Common myeloid progenitor, CD34-positive (primary cell): ENCODE measurements around the gene TNFRSF11A.

Experiments used
- CTCF ChIA-PET: fragments of 350-600 bp; sonication (Branson Sonifier 250); formaldehyde crosslinking; loops from one replicate; lab custom pipeline; 2021; ENCODE audit warnings: antibody characterized with exemption; lab: Charles Lee
- POLR2A ChIA-PET: fragments of 350-600 bp; sonication (Branson Sonifier 250); formaldehyde crosslinking; loops from one replicate; lab custom pipeline; 2021; ENCODE audit warnings: antibody characterized with exemption; lab: Charles Lee
- DNase-seq, 3 donors: peaks; one replicate each; pipeline versions ENCODE4 v3.0.0 to v3.0.0-alpha.2; 2013
- H3K27ac ChIP-seq, 2 experiments: 1 replicate in 1 of 2; 2 replicates in 1 of 2; pipeline ENCODE4 v1.7.0; 2013; ENCODE audit warnings: inconsistent platforms in 2 of 2, low read length in 2 of 2, mild to moderate bottlenecking in 2 of 2, low read depth in 1 of 2, moderate library complexity in 1 of 2; ENCODE audit not compliant: severe bottlenecking in 2 of 2, insufficient read depth in 1 of 2, poor library complexity in 1 of 2
- H3K27me3 ChIP-seq, 5 experiments: replicated peaks in 2 of 5; 1 replicate in 3 of 5; 2 replicates in 2 of 5; pipeline versions ENCODE4 v1.6.1 to v1.7.0; 2013; ENCODE audit warnings: low read length in 4 of 5, mild to moderate bottlenecking in 2 of 5, moderate library complexity in 2 of 5, inconsistent platforms in 1 of 5; ENCODE audit not compliant: insufficient read depth in 5 of 5, control insufficient read depth in 4 of 5
- H3K36me3 ChIP-seq, 4 experiments: 1 replicate in 2 of 4; 2 replicates in 2 of 4; pipeline versions ENCODE4 v1.6.1 to v1.7.0; 2013; ENCODE audit warnings: low read length in 3 of 4, control low read depth in 1 of 4, mild to moderate bottlenecking in 1 of 4; ENCODE audit not compliant: control insufficient read depth in 4 of 4, insufficient read depth in 4 of 4
- H3K4me1 ChIP-seq, 4 experiments: 1 replicate in 3 of 4; 2 replicates in 1 of 4; pipeline versions ENCODE4 v1.6.1 to v1.7.1; 2013; ENCODE audit warnings: low read length in 3 of 4, mild to moderate bottlenecking in 3 of 4, control low read depth in 1 of 4, inconsistent platforms in 1 of 4, moderate library complexity in 1 of 4; ENCODE audit not compliant: control insufficient read depth in 4 of 4, insufficient read depth in 4 of 4; ENCODE audit errors: control extremely low read depth in 1 of 4
- H3K4me3 ChIP-seq, 7 experiments: 1 replicate in 4 of 7; 2 replicates in 3 of 7; pipeline versions ENCODE4 v1.5.1 to v1.7.0; 2013; ENCODE audit warnings: mild to moderate bottlenecking in 7 of 7, low read length in 6 of 7, moderate library complexity in 6 of 7, inconsistent platforms in 2 of 7, low read depth in 2 of 7, control low read depth in 1 of 7; ENCODE audit not compliant: insufficient read depth in 4 of 7, control insufficient read depth in 1 of 7; ENCODE audit errors: extremely low read depth in 1 of 7
- H3K9me3 ChIP-seq, 5 experiments: 1 replicate in 4 of 5; 2 replicates in 1 of 5; pipeline versions ENCODE4 v1.6.1 to v1.7.1; 2013; ENCODE audit warnings: low read length in 4 of 5, mild to moderate bottlenecking in 2 of 5, inconsistent platforms in 1 of 5, low read depth in 1 of 5, moderate library complexity in 1 of 5; ENCODE audit not compliant: control insufficient read depth in 4 of 5, insufficient read depth in 2 of 5; ENCODE audit errors: control extremely low read depth in 1 of 5
- WGBS: methylation state at CpG from one replicate; pipeline ENCODE4 v1.1.5; 2013; ENCODE audit not compliant: insufficient coverage; 5-methylcytosine and 5-hydroxymethylcytosine counted together

TNFRSF11A gene

DNA sequence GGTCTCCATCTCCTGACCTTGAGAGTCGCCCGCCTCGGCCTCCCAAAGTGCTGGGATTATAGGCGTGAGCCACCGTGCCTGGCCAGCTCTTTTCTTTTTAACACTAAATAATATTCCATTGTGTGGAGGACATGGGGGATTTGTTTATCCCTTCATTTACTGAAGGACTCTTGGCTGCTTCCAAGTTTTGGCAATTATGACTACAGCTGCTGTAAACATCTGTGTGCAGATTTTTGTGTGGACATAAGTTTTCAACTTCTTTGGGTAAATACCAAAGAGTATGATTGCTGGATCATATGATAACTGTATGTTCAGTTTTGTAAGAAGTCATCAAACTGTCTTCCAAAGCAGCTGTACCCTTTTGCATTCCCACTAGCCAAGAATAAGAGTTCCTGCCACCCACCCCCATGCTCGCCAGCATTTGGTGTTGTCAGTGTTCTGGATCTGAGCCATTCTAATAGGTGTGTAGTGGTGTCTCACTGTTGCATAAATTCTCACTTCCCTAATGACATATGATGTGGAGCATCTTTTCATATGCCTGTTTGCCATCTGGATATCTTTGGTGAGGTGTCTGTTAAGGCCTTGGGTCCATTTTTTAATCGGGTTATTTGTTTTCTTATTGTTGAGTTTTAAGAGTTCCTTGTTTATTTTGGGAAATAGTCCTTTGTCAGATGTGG lies 52.2 kb downstream of the TNFRSF11A start:
- no peaks in the 10 kb centered on the region for H3K9me3 ChIP-seq
- H3K27ac ChIP-seq = no peak overlapping the region
- ChIA-PET POLR2A (no interaction called here), CTCF (no interaction called here)
- H3K4me3 ChIP-seq = no peak overlapping the region
- 100% methylated on average over 1 of the region's 7 CpGs for WGBS
- no peak for DNase-seq
- no peaks in the 10 kb centered on the region for H3K36me3 ChIP-seq
- no peaks in the 10 kb centered on the region for H3K4me1 ChIP-seq
- H3K27me3 ChIP-seq = no peaks in the 10 kb centered on the region

- H3K27ac ChIP-seq = no peak overlapping the region
- no peaks in the 10 kb centered on the region for H3K4me1 ChIP-seq
- H3K27me3 ChIP-seq = no peaks in the 10 kb centered on the region
- no peaks in the 10 kb centered on the region for H3K9me3 ChIP-seq
- no peak for DNase-seq
- H3K4me3 ChIP-seq = no peak overlapping the region
- ChIA-PET POLR2A (no interaction called here), CTCF (no interaction called here)
- no peaks in the 10 kb centered on the region for H3K36me3 ChIP-seq
- 100% methylated on average over 1 of the region's 5 CpGs for WGBS
These were observed 53.9 kb downstream of the TNFRSF11A start for GRCh38 chr18:62379051-62379450.

DNA sequence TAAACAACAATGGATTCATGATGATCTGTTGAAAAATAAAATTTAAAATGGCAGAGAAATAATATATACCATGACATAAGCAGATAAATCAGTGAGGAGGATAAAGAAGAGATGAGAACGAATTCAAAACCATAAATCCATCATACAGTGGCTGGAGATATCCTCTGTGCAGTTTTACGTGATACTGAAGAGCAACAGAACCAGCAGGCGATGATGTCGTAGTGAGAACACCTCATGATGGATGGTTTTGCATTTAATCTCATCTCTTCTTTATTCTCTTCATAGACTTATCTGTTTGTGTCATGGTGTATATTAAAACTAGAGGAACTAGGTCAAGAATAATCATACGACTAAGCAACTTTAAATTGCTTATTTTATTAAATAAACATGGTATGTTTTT lies 56.3 kb downstream of the TNFRSF11A start:
- H3K4me3 ChIP-seq = no peak overlapping the region
- H3K9me3 ChIP-seq = no peaks in the 10 kb centered on the region
- POLR2A ChIA-PET = no interaction called here
- CTCF ChIA-PET = no interaction called here
- H3K27me3 ChIP-seq = no peaks in the 10 kb centered on the region
- H3K4me1 ChIP-seq = no peaks in the 10 kb centered on the region
- H3K36me3 ChIP-seq = no peaks in the 10 kb centered on the region
- no CpG with 5 or more reads among the region's 5 CpGs for WGBS
- no peak overlapping the region for H3K27ac ChIP-seq
- DNase-seq = no peak

DNA sequence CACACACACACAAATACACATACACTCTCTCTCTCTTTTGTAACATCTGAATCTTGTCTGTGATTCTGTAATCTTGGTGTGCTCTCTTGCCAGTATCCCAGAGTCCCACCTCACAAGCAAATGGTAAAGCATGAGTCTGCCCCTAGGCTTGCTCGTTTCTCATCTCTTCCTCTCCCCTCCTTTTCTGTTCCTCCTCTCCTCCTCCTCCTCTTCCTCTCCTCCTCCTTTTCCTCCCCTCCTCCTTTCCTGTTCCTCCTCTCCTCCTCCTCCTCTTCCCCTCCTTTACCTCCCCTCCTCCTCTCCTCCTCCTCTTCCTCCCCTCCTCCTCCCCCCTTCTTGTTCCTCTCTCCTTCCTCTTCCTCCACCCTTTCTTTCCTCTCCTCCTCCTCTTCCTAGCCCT lies 59.0 kb downstream of the TNFRSF11A start:
- WGBS = 89% methylated on average over 1 of the region's 1 CpG
- no peaks in the 10 kb centered on the region for H3K27me3 ChIP-seq
- H3K4me3 ChIP-seq = no peak overlapping the region
- H3K4me1 ChIP-seq = no peaks in the 10 kb centered on the region
- H3K36me3 ChIP-seq = no peaks in the 10 kb centered on the region
- no peak for DNase-seq
- no peak overlapping the region for H3K27ac ChIP-seq
- ChIA-PET CTCF (no interaction called here), POLR2A (no interaction called here)
- no peaks in the 10 kb centered on the region for H3K9me3 ChIP-seq

DNA sequence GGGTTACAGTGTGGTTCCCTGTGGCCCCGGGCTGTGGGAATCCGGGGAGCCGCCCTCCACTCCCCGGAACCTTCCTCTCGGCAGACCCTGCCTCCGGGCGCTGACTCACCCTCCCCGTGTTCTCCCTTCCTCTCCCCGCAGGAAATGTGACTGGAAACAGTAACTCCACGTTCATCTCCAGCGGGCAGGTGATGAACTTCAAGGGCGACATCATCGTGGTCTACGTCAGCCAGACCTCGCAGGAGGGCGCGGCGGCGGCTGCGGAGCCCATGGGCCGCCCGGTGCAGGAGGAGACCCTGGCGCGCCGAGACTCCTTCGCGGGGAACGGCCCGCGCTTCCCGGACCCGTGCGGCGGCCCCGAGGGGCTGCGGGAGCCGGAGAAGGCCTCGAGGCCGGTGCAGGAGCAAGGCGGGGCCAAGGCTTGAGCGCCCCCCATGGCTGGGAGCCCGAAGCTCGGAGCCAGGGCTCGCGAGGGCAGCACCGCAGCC lies 59.5 kb downstream of the TNFRSF11A start:
- no peak for DNase-seq
- 97% methylated on average over 33 of the region's 46 CpGs for WGBS
- ChIA-PET CTCF (no interaction called here), POLR2A (no interaction called here)
- H3K9me3 ChIP-seq = no peaks in the 10 kb centered on the region
- H3K4me3 ChIP-seq = no peak overlapping the region
- no peaks in the 10 kb centered on the region for H3K4me1 ChIP-seq
- H3K27ac ChIP-seq = no peak overlapping the region
- H3K36me3 ChIP-seq = no peaks in the 10 kb centered on the region
- no peaks in the 10 kb centered on the region for H3K27me3 ChIP-seq

- Histone ChIP-seq H3K36me3 (no peaks in the 10 kb centered on the region), H3K27me3 (no peaks in the 10 kb centered on the region), H3K27ac (no peak overlapping the region), H3K4me3 (no peak overlapping the region), H3K9me3 (no peaks in the 10 kb centered on the region), H3K4me1 (no peaks in the 10 kb centered on the region)
- WGBS = 100% methylated on average over 1 of the region's 5 CpGs
- POLR2A ChIA-PET = no interaction called here
- DNase-seq = no peak
- CTCF ChIA-PET = no interaction called here
These were observed 61.0 kb downstream of the TNFRSF11A start for GRCh38 chr18:62386091-62386490.

DNA sequence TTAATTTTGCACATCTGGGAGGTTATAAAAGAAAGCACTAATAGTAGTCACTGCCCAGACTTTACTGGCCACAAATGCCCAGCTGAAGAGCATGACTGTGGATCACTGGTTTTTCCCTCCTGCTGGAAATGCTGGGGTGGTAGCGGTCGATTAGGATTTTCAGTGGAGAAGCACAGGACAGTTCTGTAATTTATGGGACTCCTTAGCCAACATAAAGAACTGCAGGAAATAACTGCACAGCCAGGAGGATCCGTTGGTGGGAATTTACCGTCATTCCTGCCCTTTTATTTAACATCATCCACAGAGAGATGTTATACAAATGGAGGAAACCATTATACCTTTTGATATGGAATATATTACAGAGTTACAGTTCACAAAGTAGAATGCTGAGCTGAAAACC lies 61.5 kb downstream of the TNFRSF11A start:
- WGBS = no CpG with 5 or more reads among the region's 4 CpGs
- CTCF ChIA-PET = no interaction called here
- Histone ChIP-seq H3K27me3 (no peaks in the 10 kb centered on the region), H3K9me3 (no peaks in the 10 kb centered on the region), H3K36me3 (no peaks in the 10 kb centered on the region), H3K4me3 (no peak overlapping the region), H3K27ac (no peak overlapping the region), H3K4me1 (no peaks in the 10 kb centered on the region)
- POLR2A ChIA-PET = no interaction called here
- DNase-seq = no peak
